SU-DHL-6 (cell line): ENCODE results near the gene TNS1.

Source experiments
- EZH2phosphoT487 ChIP-seq: fragments of 200-600 bp; sonication (generic), shearing (Covaris generic); conservative IDR thresholded peaks from 2 replicates; pipeline ENCODE4 v1.6.1; 2018; ENCODE audit warnings: mild to moderate bottlenecking, antibody characterized with exemption, low read length, moderate library complexity, mixed read lengths
- TF ChIP-seq, protein P1 (sequence below): fragments of 200-600 bp; sonication (generic); IDR thresholded peaks from one replicate; pipeline ENCODE4 v1.5.1; 2017; ENCODE audit warnings: antibody characterized with exemption, mild to moderate bottlenecking, low read length, moderate library complexity; ENCODE audit not compliant: insufficient read depth, poor library complexity, severe bottlenecking

DNA sequence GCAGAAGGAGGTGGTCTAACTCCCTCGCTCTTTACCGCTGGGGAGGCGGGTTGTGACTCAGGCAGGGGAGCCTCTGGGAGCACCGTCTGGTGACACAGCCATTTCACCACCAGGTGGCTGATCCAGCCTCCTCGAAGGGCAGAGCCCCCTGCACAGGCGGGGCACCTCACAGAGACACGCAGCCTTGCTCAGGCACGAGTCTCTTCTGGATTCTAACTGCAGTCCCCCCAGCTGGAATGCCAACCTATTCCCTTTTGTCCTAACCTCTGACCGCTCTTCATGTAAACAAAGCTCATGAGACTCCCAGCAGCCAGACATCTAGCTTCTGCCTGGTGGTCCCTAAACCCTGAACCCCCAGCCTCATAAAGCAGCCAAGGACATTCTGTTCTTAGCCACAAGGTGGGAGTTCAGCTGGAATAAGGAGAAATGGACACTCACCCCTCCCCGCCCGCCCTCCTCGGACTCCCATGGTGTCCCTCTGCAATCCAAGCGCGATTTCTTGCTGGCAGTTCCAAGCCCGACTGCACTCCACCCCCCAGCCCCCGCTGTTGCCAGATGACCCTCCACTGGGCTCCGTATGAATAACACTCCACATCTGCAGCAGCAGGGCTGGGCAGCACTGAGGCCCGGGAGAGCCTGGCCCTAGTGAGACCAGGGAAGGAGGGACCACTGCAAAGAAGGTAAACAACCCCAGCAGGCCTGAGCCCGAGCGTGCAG, 84.3 kb downstream of the TNS1 start:
- TF ChIP-seq, protein P1, sequence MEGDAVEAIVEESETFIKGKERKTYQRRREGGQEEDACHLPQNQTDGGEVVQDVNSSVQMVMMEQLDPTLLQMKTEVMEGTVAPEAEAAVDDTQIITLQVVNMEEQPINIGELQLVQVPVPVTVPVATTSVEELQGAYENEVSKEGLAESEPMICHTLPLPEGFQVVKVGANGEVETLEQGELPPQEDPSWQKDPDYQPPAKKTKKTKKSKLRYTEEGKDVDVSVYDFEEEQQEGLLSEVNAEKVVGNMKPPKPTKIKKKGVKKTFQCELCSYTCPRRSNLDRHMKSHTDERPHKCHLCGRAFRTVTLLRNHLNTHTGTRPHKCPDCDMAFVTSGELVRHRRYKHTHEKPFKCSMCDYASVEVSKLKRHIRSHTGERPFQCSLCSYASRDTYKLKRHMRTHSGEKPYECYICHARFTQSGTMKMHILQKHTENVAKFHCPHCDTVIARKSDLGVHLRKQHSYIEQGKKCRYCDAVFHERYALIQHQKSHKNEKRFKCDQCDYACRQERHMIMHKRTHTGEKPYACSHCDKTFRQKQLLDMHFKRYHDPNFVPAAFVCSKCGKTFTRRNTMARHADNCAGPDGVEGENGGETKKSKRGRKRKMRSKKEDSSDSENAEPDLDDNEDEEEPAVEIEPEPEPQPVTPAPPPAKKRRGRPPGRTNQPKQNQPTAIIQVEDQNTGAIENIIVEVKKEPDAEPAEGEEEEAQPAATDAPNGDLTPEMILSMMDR: no peak
- no peak for TF ChIP-seq EZH2phosphoT487
